ENCODE data around the gene SHB.
"Not testable (repeated sequence)": the region's sequence is repeated elsewhere in the genome, so short reads cannot be mapped to it uniquely, and the experiment has no call there.

The SHB gene

GRCh38 chr9:37914154-37914551 lies 154.9 kb downstream of the SHB start:
- DNase-seq: no peak

GRCh38 chr9:37913480-37914153 lies 155.4 kb downstream of the SHB start:
- DNase-seq: peak; percentile 75 to 80

GRCh38 chr9:37911271-37911681 lies 157.8 kb downstream of the SHB start:
- DNase-seq: no peak

- no peak for DNase-seq
Observed at GRCh38 chr9:37910271-37910670, 158.8 kb downstream of the SHB start.

GRCh38 chr9:37909836-37910235 lies 159.2 kb downstream of the SHB start:
- not testable (repeated sequence) for DNase-seq

- DNase-seq: no peak
Observed at GRCh38 chr9:37909326-37909725, 159.7 kb downstream of the SHB start.

- DNase-seq: no peak
Observed at GRCh38 chr9:37908698-37909186, 160.3 kb downstream of the SHB start.

- DNase-seq: no peak
Observed at GRCh38 chr9:37908283-37908682, 160.7 kb downstream of the SHB start.

GRCh38 chr9:37906312-37907239 lies 162.5 kb downstream of the SHB start:
- DNase-seq: no peak

- DNase-seq: no peak
Observed at GRCh38 chr9:37905776-37906175, 163.3 kb downstream of the SHB start.

- DNase-seq: peak; percentile 31 to 62
Observed at GRCh38 chr9:37905131-37905505, 163.9 kb downstream of the SHB start.

GRCh38 chr9:37904445-37905130 lies 164.4 kb downstream of the SHB start:
- peak; percentile 19 to 35 for DNase-seq

- peak; percentile 92 to 97 for DNase-seq
Observed at GRCh38 chr9:37903647-37904444, 165.2 kb downstream of the SHB start, which contains the start of gene SLC25A51. Gene SLC25A51, minus strand, starts transcription at chr9:37904127. Its CDS starts 15,577 bp downstream, at chr9:37888550.

GRCh38 chr9:37902796-37903646 lies 166.0 kb downstream of the SHB start:
- DNase-seq: no peak

- no peak for DNase-seq
Observed at GRCh38 chr9:37902131-37902530, 166.9 kb downstream of the SHB start.

- DNase-seq: no peak
Observed at GRCh38 chr9:37899041-37899440, 170.0 kb downstream of the SHB start.

- no peak for DNase-seq
Observed at GRCh38 chr9:37897665-37898064, 171.4 kb downstream of the SHB start.

GRCh38 chr9:37892063-37892462 lies 177.0 kb downstream of the SHB start:
- no peak for DNase-seq

GRCh38 chr9:37891042-37891441 lies 178.0 kb downstream of the SHB start:
- DNase-seq: not testable (repeated sequence)

- DNase-seq: no peak
Observed at GRCh38 chr9:37889536-37889935, 179.5 kb downstream of the SHB start.

GRCh38 chr9:37887977-37888583 lies 180.9 kb downstream of the SHB start:
- DNase-seq: not testable (repeated sequence)
